Uterus (tissue), 2 donors: ENCODE results near the gene NDE1.

Experiments used
- POLR2A ChIP-seq, 2 donors: fragments of 450-650 bp; IDR thresholded peaks; one replicate each; pipeline ENCODE4 v1.6.1; 2016; ENCODE audit warnings: antibody characterized with exemption in 2 of 2, mild to moderate bottlenecking in 1 of 2, moderate library complexity in 1 of 2
- TF ChIP-seq, protein P1 (sequence below), 4 experiments: fragments of 200-600 bp in 2 of 4; fragments of 450-650 bp in 2 of 4; sonication (generic) in 2 of 4; IDR thresholded peaks; one replicate each; pipeline ENCODE4 v1.5.1; 2016 to 2019; ENCODE audit warnings: antibody characterized with exemption in 4 of 4, mild to moderate bottlenecking in 2 of 4, moderate library complexity in 1 of 4

DNA sequence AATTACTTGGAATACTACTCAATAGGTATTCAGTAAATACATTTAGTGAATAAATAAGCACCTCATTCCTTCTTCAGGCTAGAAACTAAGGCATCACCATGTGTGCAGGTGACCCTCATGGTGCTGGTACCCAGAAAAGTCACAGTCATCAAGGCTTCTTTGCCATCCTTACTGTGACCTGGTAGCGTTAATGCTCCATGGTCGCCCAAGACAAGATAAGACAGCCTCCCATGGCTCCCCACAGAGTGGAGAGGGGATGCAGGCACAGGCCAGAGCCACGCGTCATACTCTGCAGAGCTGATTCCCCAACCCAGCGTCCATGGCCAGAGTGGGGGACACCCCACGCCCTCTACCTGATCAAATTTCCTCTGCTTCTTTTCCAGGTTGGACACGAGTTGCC, 73.8 kb downstream of the NDE1 start:
- TF ChIP-seq, protein P1, sequence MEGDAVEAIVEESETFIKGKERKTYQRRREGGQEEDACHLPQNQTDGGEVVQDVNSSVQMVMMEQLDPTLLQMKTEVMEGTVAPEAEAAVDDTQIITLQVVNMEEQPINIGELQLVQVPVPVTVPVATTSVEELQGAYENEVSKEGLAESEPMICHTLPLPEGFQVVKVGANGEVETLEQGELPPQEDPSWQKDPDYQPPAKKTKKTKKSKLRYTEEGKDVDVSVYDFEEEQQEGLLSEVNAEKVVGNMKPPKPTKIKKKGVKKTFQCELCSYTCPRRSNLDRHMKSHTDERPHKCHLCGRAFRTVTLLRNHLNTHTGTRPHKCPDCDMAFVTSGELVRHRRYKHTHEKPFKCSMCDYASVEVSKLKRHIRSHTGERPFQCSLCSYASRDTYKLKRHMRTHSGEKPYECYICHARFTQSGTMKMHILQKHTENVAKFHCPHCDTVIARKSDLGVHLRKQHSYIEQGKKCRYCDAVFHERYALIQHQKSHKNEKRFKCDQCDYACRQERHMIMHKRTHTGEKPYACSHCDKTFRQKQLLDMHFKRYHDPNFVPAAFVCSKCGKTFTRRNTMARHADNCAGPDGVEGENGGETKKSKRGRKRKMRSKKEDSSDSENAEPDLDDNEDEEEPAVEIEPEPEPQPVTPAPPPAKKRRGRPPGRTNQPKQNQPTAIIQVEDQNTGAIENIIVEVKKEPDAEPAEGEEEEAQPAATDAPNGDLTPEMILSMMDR (IDR thresholded peaks at IDR 0.05), result no peak
- TF ChIP-seq POLR2A (IDR thresholded peaks at IDR 0.05), result no peak
